HG03280 (cell line): ENCODE data around the gene ABCA4.
"Not testable (repeated sequence)": the region's sequence is repeated elsewhere in the genome, so short reads cannot be mapped to it uniquely, and the experiment has no call there.

Experiments used
- ATAC-seq: cut with Tn5 transposase; IDR thresholded peaks from one replicate; pipeline ENCODE4 v1.9.1; 2021; ENCODE audit warnings: mild to moderate bottlenecking, moderate library complexity; ENCODE audit not compliant: unreplicated experiment

The ABCA4 gene

DNA sequence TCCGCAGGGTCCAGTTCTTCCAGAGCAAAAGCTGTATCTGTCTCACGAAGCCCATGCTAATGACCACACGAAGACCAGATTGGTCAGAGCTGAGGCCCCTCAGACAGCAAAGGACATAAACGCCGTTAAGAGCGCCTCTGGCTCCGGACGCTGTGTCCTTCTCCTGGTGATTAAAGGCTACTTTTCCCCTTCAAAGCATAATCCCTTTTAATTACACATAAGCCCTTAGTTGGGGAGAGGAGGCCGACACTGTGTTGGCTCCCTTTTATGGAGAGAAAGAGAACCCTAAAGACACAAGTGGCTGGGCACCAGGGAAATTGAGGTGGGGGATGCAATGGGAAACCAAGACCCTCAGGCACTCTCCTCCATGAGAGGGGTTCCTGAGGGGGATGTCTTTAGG lies at the start of gene ABCA4:
Gene ABCA4 (minus strand): TSS at position 158 of the 400 bp plus-strand sequence. CDS start 103 bp downstream, at position 55.
- ATAC-seq, result no peak

DNA sequence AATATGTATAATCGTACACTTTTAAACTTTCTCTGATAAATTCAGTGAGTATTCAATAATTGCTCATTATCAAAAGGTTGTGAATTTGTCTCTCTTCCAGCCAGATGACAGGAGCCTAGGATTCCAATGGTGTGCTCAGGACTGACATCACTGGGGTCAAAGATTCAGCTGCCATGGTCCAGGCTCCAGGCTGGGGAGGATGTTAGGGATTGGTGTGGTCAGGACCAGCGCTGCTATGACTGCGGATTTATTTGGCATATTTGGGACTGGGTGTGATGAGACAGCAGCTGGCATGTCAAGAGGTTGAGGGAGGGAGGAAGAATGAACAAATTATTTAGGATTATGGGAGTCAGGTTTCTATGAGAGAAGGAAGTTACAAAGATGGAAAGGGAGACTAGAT lies 48.2 kb upstream of the ABCA4 start:
- no peak for ATAC-seq

DNA sequence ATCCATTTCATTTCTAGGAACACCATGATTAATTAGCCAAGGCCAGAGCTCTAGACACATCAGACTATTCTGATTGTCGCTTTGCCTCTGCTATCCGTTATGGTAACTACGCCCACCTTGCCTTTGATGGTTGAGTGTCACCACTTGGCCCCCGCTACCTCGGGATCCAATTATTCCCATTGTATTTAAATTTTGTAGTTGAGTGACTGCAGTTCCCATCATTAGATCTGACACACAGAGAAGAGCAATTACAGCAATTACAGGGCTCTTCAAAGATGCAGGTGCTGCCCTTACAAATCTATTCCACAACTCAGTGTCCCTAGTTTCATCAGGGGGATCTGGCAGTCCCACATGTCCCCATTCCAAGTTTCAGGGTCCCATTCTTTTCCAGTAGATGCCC lies 44.9 kb upstream of the ABCA4 start:
- no peak for ATAC-seq

DNA sequence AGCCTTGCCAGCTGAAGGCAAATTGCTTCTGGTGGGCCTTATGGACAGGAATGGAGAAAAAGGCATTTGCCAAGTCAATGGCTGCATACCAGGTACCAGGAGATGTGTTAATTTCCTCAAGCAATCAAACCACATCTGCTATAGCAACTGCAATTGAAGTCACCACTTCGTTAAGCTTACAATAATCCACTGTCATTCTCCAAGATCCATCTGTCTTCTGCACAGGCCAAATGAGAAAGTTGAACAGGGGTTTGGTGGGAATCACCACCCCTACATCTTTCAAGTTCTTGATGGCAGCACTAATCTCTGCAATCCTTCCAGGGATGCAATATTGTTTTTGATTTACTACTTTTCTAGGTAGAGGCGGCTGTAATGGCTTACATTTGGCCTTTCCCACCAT lies 43.9 kb upstream of the ABCA4 start:
- ATAC-seq, result not testable (repeated sequence)

DNA sequence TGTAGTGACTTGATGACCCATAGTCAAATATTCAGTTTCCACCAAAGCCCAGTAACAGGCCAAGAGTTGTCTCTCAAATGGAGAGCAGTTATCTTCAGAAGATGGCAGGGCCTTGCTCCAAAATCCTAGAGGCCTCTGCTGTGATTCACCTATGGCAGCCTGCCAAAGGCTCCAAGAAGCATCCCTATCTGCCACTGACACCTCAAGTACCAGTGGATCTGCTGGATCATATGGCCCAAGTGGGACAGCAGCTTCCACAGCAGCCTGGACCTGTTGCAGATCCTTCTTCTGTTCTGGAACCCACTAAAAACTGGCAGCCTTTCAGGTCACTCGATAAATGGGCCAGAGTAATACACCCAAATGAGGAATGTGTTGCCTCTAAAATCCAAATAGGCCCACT lies 43.2 kb upstream of the ABCA4 start:
- ATAC-seq, result not testable (repeated sequence)

DNA sequence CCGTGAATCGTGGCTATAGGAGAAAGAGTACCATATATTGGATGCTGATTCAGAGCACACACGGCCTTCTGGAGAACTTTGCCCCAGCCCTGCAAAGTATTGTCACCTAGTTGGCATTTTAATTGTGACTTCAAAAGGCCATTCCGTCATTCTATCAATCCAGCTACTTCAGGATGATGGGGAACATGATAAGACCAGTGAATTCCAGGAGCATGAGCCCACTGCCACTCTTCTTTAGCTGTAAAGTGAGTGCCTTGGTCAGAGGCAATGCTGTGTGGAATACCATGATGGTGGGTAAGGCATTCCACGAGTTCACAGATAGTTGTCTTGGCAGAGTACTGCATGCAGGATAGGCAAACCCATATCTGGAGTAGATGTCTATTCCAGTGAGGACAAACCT lies 42.3 kb upstream of the ABCA4 start:
- ATAC-seq, result not testable (repeated sequence)

DNA sequence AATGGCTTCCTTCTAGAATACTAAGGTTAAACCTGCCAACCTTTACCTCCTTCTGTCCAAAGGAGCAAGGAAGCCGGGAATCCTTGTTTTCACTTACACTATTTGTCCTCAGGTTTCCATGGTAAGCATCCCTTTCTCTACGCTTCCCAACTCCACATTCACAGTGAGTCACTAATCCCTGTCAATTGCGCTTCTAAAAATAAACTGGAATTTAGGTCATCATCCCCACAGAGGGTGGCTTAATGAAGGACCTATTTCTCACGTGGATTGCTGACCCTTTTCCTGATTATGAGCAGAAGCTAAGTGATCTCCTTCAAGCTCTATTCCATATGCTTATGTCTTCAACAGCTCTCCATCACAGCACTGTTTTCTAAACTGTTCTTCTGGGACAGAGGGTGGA lies 39.9 kb upstream of the ABCA4 start:
- no peak for ATAC-seq

DNA sequence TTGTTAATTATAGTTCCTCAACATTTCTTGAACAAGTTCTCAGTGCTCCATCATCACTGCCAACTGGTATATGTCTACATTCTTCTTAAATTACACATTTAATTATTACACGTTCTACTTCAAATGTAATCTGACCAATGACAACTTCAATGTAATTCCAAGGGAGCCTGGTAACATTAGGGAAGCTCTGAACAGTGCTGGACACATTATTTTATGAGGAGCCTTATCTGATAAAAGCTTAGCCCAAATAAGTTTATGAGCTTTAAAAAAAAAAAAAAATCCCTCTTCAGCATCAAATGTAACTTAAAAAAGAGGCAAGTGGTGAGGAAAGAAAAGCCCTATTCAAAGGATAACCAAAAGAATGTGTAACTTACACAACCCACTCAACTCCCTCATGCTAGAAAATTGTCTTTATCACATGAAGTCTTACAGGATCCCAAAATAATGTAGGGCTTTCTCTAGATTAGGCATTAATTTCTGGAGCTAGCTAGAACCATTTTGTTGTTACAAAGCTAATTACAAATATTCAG lies 35.2 kb upstream of the ABCA4 start:
- ATAC-seq, result no peak

DNA sequence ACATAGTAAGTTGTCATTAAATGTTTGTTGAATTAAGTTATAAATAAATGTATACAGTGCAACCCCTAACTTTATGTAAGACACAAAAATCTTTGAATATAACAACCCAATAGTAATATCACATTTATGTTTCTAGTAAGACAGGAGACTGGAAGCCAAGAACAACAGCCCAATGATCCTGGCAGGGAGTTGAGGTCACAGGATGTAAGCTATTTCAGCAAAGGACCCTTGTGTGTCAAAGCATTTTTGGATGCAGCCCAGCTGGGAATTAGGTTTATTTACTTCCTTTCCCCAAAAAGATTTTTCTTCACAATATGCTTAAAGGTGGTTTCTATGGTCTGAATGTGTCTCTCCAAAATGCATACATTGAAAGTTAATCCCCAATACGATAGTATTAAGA lies 34.0 kb upstream of the ABCA4 start:
- ATAC-seq, result no peak

DNA sequence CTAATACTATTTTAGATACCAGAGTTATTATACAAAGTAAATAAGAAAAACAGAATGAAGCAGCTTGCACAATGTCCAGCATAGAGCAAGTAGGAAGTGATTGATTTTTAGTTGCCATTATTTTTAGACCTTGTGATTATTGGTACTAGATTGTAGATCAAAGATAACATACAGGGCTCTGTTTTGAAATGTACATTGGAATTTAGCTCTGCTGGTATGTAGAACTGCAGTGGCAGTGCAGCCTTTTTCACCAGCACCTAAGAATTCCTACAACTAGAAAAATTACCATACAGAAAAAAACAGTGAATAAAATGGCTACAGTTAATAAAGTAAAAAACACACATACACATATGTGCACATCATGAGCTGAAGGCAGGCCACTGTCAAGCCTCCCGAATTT lies 32.2 kb upstream of the ABCA4 start:
- no peak for ATAC-seq

DNA sequence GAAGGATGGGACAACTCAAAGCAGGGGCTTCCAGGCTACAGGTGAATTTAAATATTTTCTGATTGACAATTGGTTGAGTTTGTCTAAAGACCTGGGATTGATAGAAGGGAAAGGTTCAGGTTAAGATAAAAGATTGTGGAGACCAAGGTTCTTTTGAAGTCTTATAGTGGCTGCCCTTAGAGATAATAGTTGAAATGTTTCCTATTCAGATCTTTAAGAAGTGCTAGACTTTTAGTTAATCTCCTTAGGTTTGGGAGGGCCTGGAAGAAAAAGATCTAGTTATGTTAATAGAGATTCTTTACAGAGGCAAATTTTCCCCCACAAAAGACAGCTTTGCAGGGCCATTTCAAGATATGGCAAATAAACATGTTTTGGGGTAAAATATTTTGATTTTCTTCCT lies 28.2 kb upstream of the ABCA4 start:
- not testable (repeated sequence) for ATAC-seq

DNA sequence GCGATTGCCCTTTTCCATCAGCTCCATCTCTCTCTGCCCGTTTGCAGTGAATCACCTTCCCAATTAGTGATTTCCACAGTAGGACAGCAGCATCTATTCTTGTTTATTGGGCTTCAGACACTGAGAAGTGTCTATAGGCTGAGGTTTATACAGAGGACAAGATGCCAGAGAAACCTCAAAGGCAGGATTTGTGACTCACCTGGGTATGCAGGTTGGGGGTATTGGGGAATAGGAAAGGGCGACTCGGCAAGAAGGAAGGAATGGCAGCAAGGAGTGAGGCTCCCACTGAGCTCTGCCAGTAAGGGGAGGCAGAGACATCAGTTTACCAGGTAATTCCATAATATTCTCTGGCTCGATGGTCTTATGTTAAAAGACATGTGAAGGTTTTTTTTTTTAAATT lies 25.3 kb upstream of the ABCA4 start:
- ATAC-seq, result no peak

DNA sequence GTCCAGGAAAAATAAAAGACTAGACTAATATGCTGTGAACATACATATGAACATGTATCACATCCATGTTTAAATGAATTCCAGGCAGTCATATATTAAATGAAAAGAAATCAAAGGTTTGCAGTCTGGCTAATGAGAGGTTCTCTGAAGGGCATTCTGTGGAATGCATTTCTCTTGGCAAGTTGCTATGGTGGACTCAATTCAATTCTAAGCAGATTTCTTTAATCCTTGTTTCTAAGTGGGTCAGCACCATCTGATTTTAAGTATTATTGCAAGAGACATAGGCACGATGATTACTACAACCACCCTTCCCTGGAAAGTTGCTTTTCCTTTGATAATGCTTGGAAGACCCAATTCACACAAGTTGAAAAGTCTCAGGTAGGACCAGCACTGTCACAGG lies 23.9 kb upstream of the ABCA4 start:
- no peak for ATAC-seq

DNA sequence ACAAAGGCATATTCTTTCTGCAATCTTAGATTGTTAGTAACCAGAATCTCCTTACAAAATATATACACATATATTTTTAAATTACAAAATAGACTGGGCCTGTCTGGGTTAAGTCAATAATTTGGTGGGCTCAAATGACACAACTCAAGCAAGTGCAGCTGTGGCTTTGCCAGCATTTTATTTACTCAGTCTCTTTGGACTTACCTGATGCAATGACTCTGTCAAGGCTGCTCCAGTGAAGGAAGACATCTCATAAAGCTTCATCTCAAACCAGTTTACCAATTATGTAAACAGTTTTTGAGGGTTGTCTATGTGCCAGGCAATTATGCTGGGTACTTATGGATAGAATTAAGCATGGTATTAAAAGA lies 22.8 kb upstream of the ABCA4 start:
- no peak for ATAC-seq

DNA sequence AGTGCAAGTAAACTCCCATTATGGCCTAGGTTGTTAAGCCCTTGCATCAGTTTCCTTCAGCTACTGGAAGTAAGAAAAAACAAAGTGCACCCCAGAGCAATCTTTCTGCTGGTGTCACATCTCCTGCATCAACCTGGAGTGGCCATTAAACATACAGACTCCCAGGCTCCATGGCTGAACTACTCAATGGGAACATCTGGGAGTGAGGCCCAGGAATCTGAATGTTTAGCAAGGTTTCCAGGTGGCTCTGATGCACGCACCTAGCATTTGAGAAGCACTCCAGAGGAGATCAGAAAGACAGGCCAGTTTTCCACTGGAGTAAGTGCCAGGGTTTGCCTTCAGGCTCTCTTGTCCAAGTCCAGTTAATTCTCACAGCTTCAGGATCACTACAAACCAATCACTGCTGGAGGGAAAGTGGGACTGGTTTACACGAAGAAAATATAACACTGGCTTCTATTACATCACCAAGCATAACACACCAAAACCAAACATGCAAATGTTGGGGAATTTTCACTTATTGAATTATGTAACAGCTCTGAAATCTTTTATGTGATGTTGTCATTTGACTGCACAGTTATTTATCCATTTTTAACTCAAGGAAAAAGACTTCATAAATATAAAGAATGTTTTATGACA lies 22.3 kb upstream of the ABCA4 start:
- no peak for ATAC-seq

DNA sequence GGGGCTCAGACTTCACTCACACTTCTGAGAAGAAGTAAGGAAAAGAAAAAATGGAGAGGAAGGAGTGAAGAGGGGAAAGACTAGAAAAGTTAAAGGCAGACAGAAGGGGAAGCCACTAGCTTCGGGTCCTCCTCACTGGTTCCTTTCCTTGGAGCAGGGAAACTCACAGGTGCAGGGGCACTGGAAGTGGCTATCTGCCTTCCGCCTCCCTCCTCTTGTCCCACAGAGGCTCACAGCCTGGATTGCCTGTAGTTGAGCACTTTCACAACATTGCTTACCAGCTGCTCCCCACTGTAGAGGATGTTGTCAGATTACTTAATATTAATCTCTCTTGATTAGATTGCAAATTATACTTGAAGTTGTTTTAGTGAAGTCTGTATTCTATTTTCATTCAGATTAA lies 21.6 kb upstream of the ABCA4 start:
- ATAC-seq, result no peak

DNA sequence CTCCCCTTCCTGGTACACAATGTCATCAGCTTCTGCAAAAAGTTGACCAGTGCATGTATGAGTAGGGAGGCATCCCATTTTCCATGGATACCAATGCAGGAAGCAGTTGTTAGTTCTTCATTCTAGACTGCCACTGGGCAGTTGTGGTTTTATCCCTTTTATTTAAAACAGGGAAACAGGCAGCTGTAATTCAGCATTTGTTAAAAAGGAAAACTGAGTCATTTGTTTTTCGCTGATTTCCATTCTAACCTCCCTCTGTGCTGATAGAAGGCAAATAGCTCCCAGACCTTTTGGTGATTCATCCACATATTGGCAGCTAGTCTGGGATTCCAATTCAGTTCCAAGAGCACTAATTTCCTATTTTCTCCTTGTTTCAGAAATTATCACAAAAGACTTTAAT lies 21.1 kb upstream of the ABCA4 start:
- no peak for ATAC-seq

DNA sequence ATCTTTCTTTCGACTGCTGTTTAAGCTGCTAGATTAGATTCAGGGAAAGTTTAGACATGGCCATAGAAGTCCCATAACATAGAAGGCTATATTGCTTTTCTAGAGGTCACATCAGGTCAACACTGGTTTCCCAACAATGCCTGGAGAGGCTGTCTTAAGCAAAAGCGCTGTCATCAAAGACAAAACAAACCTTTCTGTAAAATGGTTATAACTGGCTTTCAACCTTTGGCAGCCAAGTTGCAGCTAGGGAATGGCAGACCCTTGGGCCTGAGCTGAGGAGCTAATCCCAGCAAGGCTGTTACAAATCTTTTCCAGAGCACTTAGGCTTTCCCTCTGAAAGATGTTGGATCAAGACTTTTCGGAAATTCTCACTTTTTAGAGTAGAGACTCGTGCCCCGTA lies 11.2 kb upstream of the ABCA4 start:
- no peak for ATAC-seq

DNA sequence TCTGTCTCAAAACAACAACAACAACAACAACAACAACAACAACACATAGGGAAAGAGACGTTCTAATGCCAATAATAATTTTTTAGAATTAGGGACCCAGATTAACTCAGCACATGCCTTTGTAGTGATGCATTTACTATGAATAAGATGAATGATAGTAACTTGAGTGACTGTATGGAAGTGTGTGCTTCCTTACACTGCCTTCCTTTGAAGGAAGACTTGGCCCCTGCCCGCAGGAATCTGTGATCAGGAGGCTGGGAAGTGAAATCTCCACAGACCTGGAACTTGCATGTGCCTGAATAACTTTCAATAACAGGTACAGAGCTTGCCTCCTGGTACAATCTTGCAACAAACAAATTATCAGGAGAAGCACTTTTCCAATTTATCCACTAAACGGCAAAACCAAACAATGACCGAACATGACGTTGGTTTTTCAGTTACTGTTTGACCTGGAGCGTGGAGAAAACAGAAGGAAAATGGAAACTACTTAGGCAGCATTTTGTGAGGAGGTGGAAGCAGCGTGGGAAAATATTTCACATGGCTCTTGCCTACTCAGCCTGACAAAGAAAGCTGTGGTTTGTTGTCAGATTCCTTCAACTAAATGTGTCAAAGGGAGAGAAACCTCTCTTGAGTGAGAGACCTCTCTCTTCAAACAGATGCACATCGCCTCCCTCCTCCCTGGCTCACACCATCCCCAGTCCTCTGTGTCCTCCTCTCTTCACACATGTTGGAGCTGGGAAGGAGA lies 10.1 kb upstream of the ABCA4 start:
- no peak for ATAC-seq

DNA sequence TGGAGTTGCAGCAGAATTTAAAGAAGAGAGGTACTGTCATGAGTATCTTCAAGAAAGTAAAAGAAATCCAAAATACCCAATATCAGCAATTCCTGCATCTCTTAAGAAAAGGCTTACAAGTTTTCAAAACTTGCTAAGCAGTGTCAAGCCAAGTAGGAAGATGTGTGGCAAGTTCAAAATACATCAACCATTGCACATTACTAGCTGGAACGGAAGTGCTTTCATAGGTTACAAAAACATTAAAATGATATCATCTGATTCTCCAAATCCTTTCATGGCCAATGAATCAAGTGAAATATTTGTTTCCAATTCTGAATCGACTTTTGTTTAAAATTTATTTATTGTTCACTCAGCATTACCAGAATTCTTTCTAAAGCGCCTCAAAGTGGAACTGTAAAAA lies 5.7 kb upstream of the ABCA4 start:
- no peak for ATAC-seq

DNA sequence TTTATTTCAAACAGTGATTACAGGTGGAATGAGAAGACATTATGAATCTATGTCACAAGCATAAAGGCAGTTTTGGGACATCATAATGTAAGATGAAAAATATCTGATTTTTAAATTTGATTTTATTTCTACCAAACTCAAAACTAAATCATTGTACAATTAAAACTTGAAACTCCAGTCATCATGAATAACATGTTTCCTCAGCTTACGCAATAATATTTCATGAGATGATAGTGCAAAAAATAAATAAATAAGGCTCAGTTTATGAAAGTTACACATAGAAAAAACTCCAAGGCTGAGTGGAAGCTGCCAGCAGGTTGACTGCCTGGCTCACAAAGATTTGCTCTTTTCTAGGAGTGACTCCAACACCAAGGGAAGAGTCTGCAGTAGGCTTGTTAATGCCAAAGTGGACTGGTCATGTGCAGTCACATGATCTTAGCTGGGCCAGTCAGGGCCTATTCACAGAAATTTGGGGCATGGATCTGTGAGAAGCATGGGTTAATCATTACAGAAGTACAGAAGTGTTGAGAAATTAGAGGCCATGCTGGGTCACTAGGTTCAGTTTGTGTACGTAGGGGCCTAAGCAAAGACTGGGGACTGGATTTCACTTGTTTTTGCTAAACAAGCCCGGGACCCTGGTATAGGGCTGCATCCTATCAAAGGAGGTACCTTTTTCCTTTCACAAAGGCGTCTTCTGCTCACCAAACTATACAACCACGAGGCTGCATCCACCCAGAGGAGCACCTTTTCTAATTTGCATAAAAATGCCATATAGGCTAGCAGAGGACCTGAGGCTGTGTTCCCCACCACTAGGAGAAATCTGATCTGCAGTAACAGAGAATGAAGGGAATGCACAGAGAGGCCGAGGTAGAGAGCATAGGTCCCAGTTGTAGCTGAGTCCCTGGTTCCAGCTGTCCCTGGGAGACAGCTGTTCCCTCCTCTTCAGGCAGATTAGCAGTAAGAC lies 4.9 kb upstream of the ABCA4 start:
- no peak for ATAC-seq
